K562 (cell line): ENCODE results near the gene C1orf74. TPM values are rescaled to one million over a fixed set of nuclear protein-coding genes. Genes with fewer than 3 reads are reported as not detected.

Experiments
- AFF4 ChIP-seq: sonication (generic); formaldehyde crosslinking; IDR thresholded peaks from 2 replicates; pipeline ENCODE4 v1.8.0; 2023; ENCODE audit warnings: mild to moderate bottlenecking, missing genetic modification reagents
- CREBBP ChIP-seq: IDR thresholded peaks from one replicate; pipeline ENCODE4 v1.6.1; 2012; ENCODE audit warnings: low read depth, mild to moderate bottlenecking, control low read depth, inconsistent platforms, low read length
- FOXJ3 ChIP-seq: sonication (generic); formaldehyde crosslinking; IDR thresholded peaks from 2 replicates; pipeline ENCODE4 v1.4.0; 2020; ENCODE audit warnings: mild to moderate bottlenecking, missing genetic modification reagents
- HMG20A ChIP-seq: fragments of 450-650 bp; formaldehyde crosslinking; conservative IDR thresholded peaks from 2 replicates; pipeline ENCODE4 v1.4.0; 2020; ENCODE audit warnings: mild to moderate bottlenecking, mixed read lengths
- JUN ChIP-seq, 2 experiments: sonication (generic) in 1 of 2; formaldehyde crosslinking in 1 of 2; IDR thresholded peaks; 2 replicates each; pipeline versions ENCODE4 v1.6.1 to v1.8.0; 2012 to 2022; ENCODE audit warnings: borderline replicate concordance in 2 of 2, mild to moderate bottlenecking in 2 of 2, improper control_type of control experiment in 1 of 2, low read depth in 1 of 2, low read length in 1 of 2, missing genetic modification reagents in 1 of 2
- MCM7 ChIP-seq, 2 experiments: fragments of 450-650 bp; IDR thresholded peaks; 2 replicates each; pipeline ENCODE4 v1.6.1; 2016 to 2018
- RBM15 ChIP-seq: fragments of 200-400 bp; formaldehyde crosslinking; IDR thresholded peaks from 2 replicates; pipeline ENCODE4 v1.6.1; 2018; ENCODE audit warnings: mild to moderate bottlenecking, low read length, moderate library complexity; ENCODE audit not compliant: insufficient read depth
- RNF219 ChIP-seq: fragments of 250-450 bp; sonication (Bioruptor Pico); IDR thresholded peaks from 2 replicates; pipeline ENCODE4 v1.5.0; 2022; ENCODE audit warnings: mild to moderate bottlenecking
- SRSF7 ChIP-seq: fragments of 200-400 bp; formaldehyde crosslinking; optimal IDR thresholded peaks from 2 replicates; pipeline ENCODE3; 2017; ENCODE audit warnings: mild to moderate bottlenecking, low read depth, low read length
- STAG1 ChIP-seq: sonication (generic); formaldehyde crosslinking; IDR thresholded peaks from 2 replicates; pipeline ENCODE4 v1.5.0; 2020; ENCODE audit warnings: missing genetic modification reagents, borderline replicate concordance
- SUPT5H ChIP-seq: fragments of 450-650 bp; IDR thresholded peaks from 2 replicates; pipeline ENCODE4 v1.6.1; 2016
- THAP12 ChIP-seq: fragments of 250-450 bp; sonication (Bioruptor Pico); IDR thresholded peaks from 2 replicates; pipeline ENCODE4 v1.9.0; 2021; ENCODE audit warnings: mild to moderate bottlenecking, inconsistent platforms
- ZBTB1 ChIP-seq: sonication (generic); formaldehyde crosslinking; IDR thresholded peaks from 2 replicates; pipeline ENCODE4 v1.8.1; 2023; ENCODE audit warnings: missing genetic modification reagents, low read depth, mild to moderate bottlenecking, borderline replicate concordance
- ZBTB7A ChIP-seq: IDR thresholded peaks from 2 replicates; pipeline ENCODE4 v1.6.1; 2011; ENCODE audit warnings: low read depth, mild to moderate bottlenecking, low read length, moderate library complexity, borderline replicate concordance; ENCODE audit not compliant: control insufficient read depth
- ZC3H4 ChIP-seq: sonication (generic); formaldehyde crosslinking; IDR thresholded peaks from 2 replicates; pipeline ENCODE4 v1.9.0; 2021; ENCODE audit warnings: missing genetic modification reagents, borderline replicate concordance
- ZNF121 ChIP-seq: sonication (generic); formaldehyde crosslinking; conservative IDR thresholded peaks from 2 replicates; pipeline ENCODE4 v1.8.0; 2022; ENCODE audit warnings: missing genetic modification reagents
- ZNF57 ChIP-seq: fragments of 450-650 bp; formaldehyde crosslinking; IDR thresholded peaks from 2 replicates; pipeline ENCODE4 v1.4.0; 2020; ENCODE audit warnings: mild to moderate bottlenecking, moderate library complexity
- ZNF668 ChIP-seq: fragments of 250-450 bp; sonication (Bioruptor Pico); IDR thresholded peaks from 2 replicates; pipeline ENCODE4 v1.8.0; 2022; ENCODE audit warnings: mild to moderate bottlenecking, inconsistent platforms
- polyA plus RNA-seq, 8 experiments: library from polyadenylated mRNA; depleted of rRNA in 4 of 8; stranded (reverse) in 5 of 8; unstranded in 3 of 8; fragments of >200 nt; fragmentation: Nextera tagmentation in 2 of 8; fragmentation: Illumina TruSeq in 1 of 8; extraction: Ambion mirVana in 2 of 8; extraction: Trizol in 1 of 8; gene quantifications; 2 replicates each; pipeline versions ENCODE4 v1.2.1 to v1.2.3, GENCODE V29; 2011 to 2014; ENCODE audit warnings: inconsistent platforms in 1 of 8, missing spikeins in 1 of 8
- total RNA-seq, 7 experiments: library from RNA; depleted of rRNA in 6 of 7; stranded (reverse); fragments of >200 nt in 6 of 7; fragmentation: Illumina TruSeq in 2 of 7; extraction: Trizol in 2 of 7; gene quantifications; 2 replicates each; pipeline versions ENCODE4 v1.2.1 to v1.2.3, GENCODE V29; 2011 to 2021; ENCODE audit warnings: low replicate concordance in 1 of 7

The C1orf74 gene
- total and polyA plus RNA-seq, 9 of the 15 experiments (the other 6 are each of a cell fraction or from before 2014, with no cell fraction given) = 4.0 to 7.6 (median 5.7) TPM

- no peak for TF ChIP-seq THAP12 (CRISPR knock-in tag)
- no peak for TF ChIP-seq ZNF668 (CRISPR knock-in tag)
- no peak for TF ChIP-seq ZC3H4 (CRISPR knock-in tag)
- TF ChIP-seq ZBTB7A = no peak
- no peak for TF ChIP-seq CREBBP
- TF ChIP-seq RNF219 (CRISPR knock-in tag) = no peak
- TF ChIP-seq ZBTB1 (CRISPR knock-in tag) = no peak
- no peak; the same call in 1 of the 2 replicates for TF ChIP-seq STAG1
- no peak for TF ChIP-seq SRSF7
- no peak; the same call in 1 of the 2 replicates for TF ChIP-seq AFF4 (CRISPR knock-in tag)
- TF ChIP-seq RBM15 = no peak
- TF ChIP-seq SUPT5H = peak; percentile 78
- TF ChIP-seq HMG20A (CRISPR knock-in tag) = no peak
- peak; percentile 90; the same call in 1 of the 2 replicates for TF ChIP-seq JUN (IDR thresholded peaks at IDR 0.05; ENCODE audit: borderline replicate concordance, low read depth, low read length)
- no peak for TF ChIP-seq JUN (CRISPR knock-in tag; IDR thresholded peaks at IDR 0.05; ENCODE audit: borderline replicate concordance)
- no peak for TF ChIP-seq ZNF57 (CRISPR knock-in tag)
- no peak for TF ChIP-seq MCM7 (IDR thresholded peaks at IDR 0.05)
- TF ChIP-seq ZNF121 (CRISPR knock-in tag) = no peak
- no peak for TF ChIP-seq FOXJ3
These were observed 43.3 kb upstream of the C1orf74 start, which contains the start of gene UTP25 (continued) for GRCh38 chr1:209827384-209828262.
